Left ventricle myocardium superior (tissue), 1 donor: ENCODE data around the gene ARHGAP5. TPM values are rescaled to one million over a fixed set of nuclear protein-coding genes. Genes with fewer than 3 reads are reported as not detected.

Source experiments
- ATAC-seq: fragments of 200-7000 bp; cut with Tn5 transposase; one replicate; pipeline ENCODE4 v1.9.1; 2020; ENCODE audit warnings: mild to moderate bottlenecking, moderate library complexity
- DNase-seq: peaks from one replicate; pipeline ENCODE4 v3.0.0-alpha.2; 2020
- intact Hi-C: fragments of 100-400 bp; cut with micrococcal nuclease; formaldehyde crosslinking; loops from one replicate; pipeline ENCODE4 v1.11.0; 2022
- long read RNA-seq: library from polyadenylated mRNA; unstranded; transcript quantifications from one replicate; pipeline ENCODE4 v2.0.0, GENCODE V29; 2021
- total RNA-seq: library from RNA; stranded (reverse); fragmentation: NEBNext Ultra II Directional; extraction: Animal tissue kit (Norgen Biotek cat#: 25700); gene quantifications from one replicate; pipeline ENCODE4 v1.2.1, GENCODE V29; 2021
- donor health status: DM: no; HTN: yes; CAD: no; lungs with severe emphysema.

Gene ARHGAP5
- total RNA-seq, result 263 TPM
- long read RNA-seq, full-length matches to known transcripts, result 5 of 63 reads
- long read RNA-seq, partial matches to known transcripts, result 35 of 63 reads
- long read RNA-seq, other reads (novel, unspliced or antisense), result 23 of 63 reads

GRCh38 chr14:32077081-32078022 lies at the start of gene ARHGAP5:
ARHGAP5 (plus strand) TSS chr14:32077304; CDS start chr14:32090670, 13,366 bp downstream.
- no peak for DNase-seq
- ATAC-seq, result peak; percentile 57
- intact Hi-C loops, result no loop called here

GRCh38 chr14:32028599-32028998 lies 48.5 kb upstream of the ARHGAP5 start:
- intact Hi-C loops, result no loop called here
- DNase-seq (no peak), ATAC-seq (no peak)

- intact Hi-C loops, result no loop called here
- no peak for DNase-seq
- ATAC-seq, result no peak
Observed at GRCh38 chr14:32033543-32033942, 43.6 kb upstream of the ARHGAP5 start.

- DNase-seq (no peak), ATAC-seq (no peak)
- intact Hi-C loops, result no loop called here
Observed at GRCh38 chr14:32038876-32039275, 38.2 kb upstream of the ARHGAP5 start.

- DNase-seq, result no peak
- ATAC-seq, result no peak
- intact Hi-C loops, result no loop called here
Observed at GRCh38 chr14:32039401-32040030, 37.6 kb upstream of the ARHGAP5 start.

GRCh38 chr14:32043624-32044023 lies 33.5 kb upstream of the ARHGAP5 start:
- ATAC-seq (peak; percentile 45), DNase-seq (no peak)
- intact Hi-C loops, result no loop called here

GRCh38 chr14:32044454-32044853 lies 32.6 kb upstream of the ARHGAP5 start:
- intact Hi-C loops, result no loop called here
- ATAC-seq (no peak), DNase-seq (no peak)

- intact Hi-C loops, result no loop called here
- DNase-seq, result no peak
Observed at GRCh38 chr14:32047791-32048190, 29.3 kb upstream of the ARHGAP5 start.

GRCh38 chr14:32049361-32050088 lies 27.6 kb upstream of the ARHGAP5 start:
- ATAC-seq (no peak), DNase-seq (no peak)
- intact Hi-C loops, result no loop called here

More at GRCh38 chr14:32047791-32048190, 29.3 kb upstream of the ARHGAP5 start:
- no peak for ATAC-seq

- ATAC-seq, result peak; percentile 56
Observed at GRCh38 chr14:32050878-32051277, 26.2 kb upstream of the ARHGAP5 start.

GRCh38 chr14:32054536-32054935 lies 22.6 kb upstream of the ARHGAP5 start:
- ATAC-seq (no peak), DNase-seq (no peak)
- intact Hi-C loops, result no loop called here

More at GRCh38 chr14:32050878-32051277, 26.2 kb upstream of the ARHGAP5 start:
- DNase-seq, result no peak
- intact Hi-C loops, result no loop called here

GRCh38 chr14:32055175-32055574 lies 21.9 kb upstream of the ARHGAP5 start:
- intact Hi-C loops, result no loop called here
- ATAC-seq (no peak), DNase-seq (no peak)

- DNase-seq (no peak), ATAC-seq (no peak)
- intact Hi-C loops, result no loop called here
Observed at GRCh38 chr14:32059702-32060101, 17.4 kb upstream of the ARHGAP5 start.

GRCh38 chr14:32064931-32065330 lies 12.2 kb upstream of the ARHGAP5 start:
- intact Hi-C loops, result no loop called here
- no peak for ATAC-seq
- DNase-seq, result no peak

GRCh38 chr14:32068708-32069107 lies 8.4 kb upstream of the ARHGAP5 start:
- no peak for DNase-seq
- no peak for ATAC-seq
- intact Hi-C loops, result no loop called here

GRCh38 chr14:32070282-32070681 lies 6.8 kb upstream of the ARHGAP5 start:
- intact Hi-C loops, result loop anchor here (5.0 kb wide), 2 partner anchors 182 to 402 kb away; no protein-coding TSS in a partner anchor
- DNase-seq (no peak), ATAC-seq (no peak)

- intact Hi-C loops, result loop anchor here (5.0 kb wide), 2 partner anchors 180 to 400 kb away; no protein-coding TSS in a partner anchor
- ATAC-seq (no peak), DNase-seq (no peak)
Observed at GRCh38 chr14:32072676-32073075, 4.4 kb upstream of the ARHGAP5 start.

GRCh38 chr14:32073537-32074189 lies 3.4 kb upstream of the ARHGAP5 start:
- intact Hi-C loops, result loop anchor here (5.0 kb wide), 2 partner anchors 179 to 399 kb away; no protein-coding TSS in a partner anchor
- no peak for DNase-seq

More at GRCh38 chr14:32073537-32074189, 3.4 kb upstream of the ARHGAP5 start:
- ATAC-seq, result no peak
